HG02943 (cell line): Measurements from ENCODE around the gene EPB41L1.

ENCODE experiments used
- ATAC-seq: cut with Tn5 transposase; IDR thresholded peaks from one replicate; pipeline ENCODE4 v1.9.1; 2021; ENCODE audit warnings: mild to moderate bottlenecking, low read depth, moderate library complexity; ENCODE audit not compliant: unreplicated experiment

The EPB41L1 gene

GRCh38 chr20:36217226-36217625, 62.7 kb downstream of the EPB41L1 start:
- no peak for ATAC-seq

- no peak for ATAC-seq
Measured at GRCh38 chr20:36218380-36219064, 64.0 kb downstream of the EPB41L1 start.

GRCh38 chr20:36219671-36220220, 65.2 kb downstream of the EPB41L1 start:
- no peak for ATAC-seq

GRCh38 chr20:36225666-36226065, 71.1 kb downstream of the EPB41L1 start:
- no peak for ATAC-seq

- no peak for ATAC-seq
Measured at GRCh38 chr20:36228770-36229169, 74.2 kb downstream of the EPB41L1 start.

- ATAC-seq: no peak
Measured at GRCh38 chr20:36230019-36230418, 75.5 kb downstream of the EPB41L1 start.

GRCh38 chr20:36231331-36231730, 76.8 kb downstream of the EPB41L1 start:
- no peak for ATAC-seq

GRCh38 chr20:36234771-36235320, 80.3 kb downstream of the EPB41L1 start:
- no peak for ATAC-seq

GRCh38 chr20:36235892-36236785, 81.6 kb downstream of the EPB41L1 start, which contains the start of gene AAR2:
Gene AAR2, plus strand, starts transcription at chr20:36236478. Its CDS starts 3,391 bp downstream, at chr20:36239869.
- no peak for ATAC-seq

GRCh38 chr20:36236786-36237121, 82.2 kb downstream of the EPB41L1 start:
- no peak for ATAC-seq

- no peak for ATAC-seq
Measured at GRCh38 chr20:36237477-36237876, 82.9 kb downstream of the EPB41L1 start.

GRCh38 chr20:36238153-36238552, 83.6 kb downstream of the EPB41L1 start:
- ATAC-seq: no peak

GRCh38 chr20:36238760-36239159, 84.2 kb downstream of the EPB41L1 start:
- no peak for ATAC-seq

- no peak for ATAC-seq
Measured at GRCh38 chr20:36240076-36240475, 85.5 kb downstream of the EPB41L1 start.

- no peak for ATAC-seq
Measured at GRCh38 chr20:36241678-36242077, 87.1 kb downstream of the EPB41L1 start.

- no peak for ATAC-seq
Measured at GRCh38 chr20:36243726-36244125, 89.2 kb downstream of the EPB41L1 start.

GRCh38 chr20:36246401-36246800, 91.9 kb downstream of the EPB41L1 start:
- ATAC-seq: no peak

GRCh38 chr20:36248836-36249235, 94.3 kb downstream of the EPB41L1 start:
- no peak for ATAC-seq

GRCh38 chr20:36249450-36249849, 94.9 kb downstream of the EPB41L1 start:
- no peak for ATAC-seq

- no peak for ATAC-seq
Measured at GRCh38 chr20:36251426-36251825, 96.9 kb downstream of the EPB41L1 start.

- ATAC-seq: no peak
Measured at GRCh38 chr20:36252511-36252910, 98.0 kb downstream of the EPB41L1 start.
